HEK293 (cell line): ENCODE measurements around the gene SNX21.

Source experiments
- CTCF ChIP-seq: fragments of 450-650 bp; formaldehyde crosslinking; IDR thresholded peaks from 2 replicates; pipeline ENCODE4 v1.5.1; 2016; ENCODE audit warnings: missing biosample characterization, missing genetic modification characterization
- OVOL3 ChIP-seq: fragments of 450-650 bp; formaldehyde crosslinking; IDR thresholded peaks from 2 replicates; pipeline ENCODE4 v1.5.1; 2016; ENCODE audit warnings: missing biosample characterization, missing genetic modification characterization
- ZIC2 ChIP-seq: fragments of 450-650 bp; formaldehyde crosslinking; IDR thresholded peaks from 2 replicates; pipeline ENCODE4 v1.5.1; 2016; ENCODE audit warnings: missing biosample characterization, missing genetic modification characterization

DNA sequence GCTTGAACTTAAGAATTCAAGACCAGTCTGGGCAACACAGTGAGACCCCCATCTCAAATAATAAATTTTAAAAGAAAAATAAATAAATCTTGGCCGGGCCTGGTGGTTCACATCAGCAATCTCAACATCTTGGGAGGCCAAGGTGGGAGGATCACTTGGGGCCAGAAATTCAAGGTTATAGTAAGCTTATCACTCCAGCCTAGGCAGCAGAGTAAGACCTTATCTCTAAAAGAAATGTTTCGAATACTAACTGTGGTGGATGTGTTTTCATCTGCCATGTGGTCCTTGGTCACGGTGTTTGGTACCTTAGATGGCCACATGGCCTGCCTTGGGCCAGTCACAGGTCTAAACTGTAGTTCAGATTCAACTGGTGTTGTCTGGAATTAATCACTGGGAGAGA is 15.4 kb upstream of the SNX21 start:
- TF ChIP-seq CTCF (tag by site-specific recombination) (no peak), OVOL3 (no peak), ZIC2 (tag by site-specific recombination) (no peak)
